Measurements from ENCODE around the gene NFX1. TPM values are rescaled to one million over a fixed set of nuclear protein-coding genes. Genes with fewer than 3 reads are reported as not detected.

The NFX1 gene
- total RNA-seq, 1 experiment from 2014 or later: 40.0 TPM

DNA sequence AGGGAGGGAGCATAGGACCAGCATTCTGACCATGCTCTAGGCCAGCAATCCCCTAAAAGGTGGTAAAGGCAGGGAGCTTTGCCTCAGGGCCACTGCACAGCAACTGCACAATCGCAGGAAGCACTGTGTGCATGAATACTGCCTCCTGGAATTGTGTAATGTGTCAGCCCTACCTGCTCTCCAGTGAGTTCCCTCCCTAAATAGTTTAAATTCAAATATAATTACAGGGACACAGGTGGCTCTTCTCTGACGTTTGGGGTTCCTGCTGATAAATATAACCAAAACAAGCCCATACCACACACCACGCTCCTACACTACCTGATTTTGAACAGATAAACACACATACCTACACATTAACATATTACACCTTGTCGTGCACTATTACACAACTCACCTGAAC, 34.8 kb upstream of the NFX1 start:
- no TSS peak for BruUV-seq (replicated peaks)
- H3K27ac ChIP-seq (ENCODE audit: low read depth, low read length, poor library complexity, severe bottlenecking): no peak overlapping the region
- TF ChIP-seq, protein P1, sequence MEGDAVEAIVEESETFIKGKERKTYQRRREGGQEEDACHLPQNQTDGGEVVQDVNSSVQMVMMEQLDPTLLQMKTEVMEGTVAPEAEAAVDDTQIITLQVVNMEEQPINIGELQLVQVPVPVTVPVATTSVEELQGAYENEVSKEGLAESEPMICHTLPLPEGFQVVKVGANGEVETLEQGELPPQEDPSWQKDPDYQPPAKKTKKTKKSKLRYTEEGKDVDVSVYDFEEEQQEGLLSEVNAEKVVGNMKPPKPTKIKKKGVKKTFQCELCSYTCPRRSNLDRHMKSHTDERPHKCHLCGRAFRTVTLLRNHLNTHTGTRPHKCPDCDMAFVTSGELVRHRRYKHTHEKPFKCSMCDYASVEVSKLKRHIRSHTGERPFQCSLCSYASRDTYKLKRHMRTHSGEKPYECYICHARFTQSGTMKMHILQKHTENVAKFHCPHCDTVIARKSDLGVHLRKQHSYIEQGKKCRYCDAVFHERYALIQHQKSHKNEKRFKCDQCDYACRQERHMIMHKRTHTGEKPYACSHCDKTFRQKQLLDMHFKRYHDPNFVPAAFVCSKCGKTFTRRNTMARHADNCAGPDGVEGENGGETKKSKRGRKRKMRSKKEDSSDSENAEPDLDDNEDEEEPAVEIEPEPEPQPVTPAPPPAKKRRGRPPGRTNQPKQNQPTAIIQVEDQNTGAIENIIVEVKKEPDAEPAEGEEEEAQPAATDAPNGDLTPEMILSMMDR (conservative IDR thresholded peaks at IDR 0.05; ENCODE audit: low read depth, low read length): no peak
- TF ChIP-seq EZH2 (IDR thresholded peaks at IDR 0.05; ENCODE audit: borderline replicate concordance, low read depth, low read length, poor library complexity, severe bottlenecking): no peak
- H3K9me3 ChIP-seq (ENCODE audit: low read depth, low read length, poor library complexity, severe bottlenecking): no peaks in the 10 kb centered on the region
- peaks cover 75% of the 10 kb centered on the region for H3K36me3 ChIP-seq (ENCODE audit: insufficient read depth, low read length, poor library complexity, severe bottlenecking)
- H3K4me1 ChIP-seq (ENCODE audit: insufficient read depth, low read length, poor library complexity, severe bottlenecking): no peaks in the 10 kb centered on the region
- no peak for DNase-seq (ENCODE audit: low spot score)
- POLR2A ChIA-PET (ENCODE audit: low non-redundant PET): no interaction called here
- H3K27me3 ChIP-seq (replicated peaks; ENCODE audit: insufficient read depth, low read depth, low read length, poor library complexity): no peaks in the 10 kb centered on the region
- intact Hi-C loops (cut with micrococcal nuclease; ENCODE audit: unreplicated experiment): no loop called here
- no peak overlapping the region for H3K4me3 ChIP-seq (ENCODE audit: low read depth, low read length, poor library complexity, severe bottlenecking)
- CTCF ChIA-PET: no interaction called here

DNA sequence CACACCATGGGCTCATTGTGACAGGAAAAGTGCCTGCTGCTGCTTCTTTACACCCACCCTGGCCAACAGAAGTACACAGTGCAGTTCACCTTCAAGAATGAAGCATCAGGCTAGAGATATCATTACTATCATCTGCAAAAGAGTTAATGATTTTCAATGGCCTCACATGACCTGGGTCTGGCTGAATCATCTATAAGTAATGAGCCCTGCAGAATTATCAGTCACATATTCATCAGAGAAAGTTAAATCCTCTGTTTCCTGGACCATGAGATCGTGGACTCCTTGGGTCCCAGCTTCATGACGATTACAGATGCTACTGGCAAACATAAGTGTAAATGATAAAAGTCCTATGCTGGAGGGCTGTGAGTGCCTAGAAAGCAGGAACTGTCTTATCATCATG, 34.1 kb upstream of the NFX1 start:
- Histone ChIP-seq H3K4me1 (ENCODE audit: insufficient read depth, low read length, poor library complexity, severe bottlenecking) (no peaks in the 10 kb centered on the region), H3K9me3 (ENCODE audit: low read depth, low read length, poor library complexity, severe bottlenecking) (no peaks in the 10 kb centered on the region), H3K36me3 (ENCODE audit: insufficient read depth, low read length, poor library complexity, severe bottlenecking) (peaks cover 83% of the 10 kb centered on the region), H3K27me3 (replicated peaks; ENCODE audit: insufficient read depth, low read depth, low read length, poor library complexity) (no peaks in the 10 kb centered on the region), H3K27ac (ENCODE audit: low read depth, low read length, poor library complexity, severe bottlenecking) (no peak overlapping the region), H3K4me3 (ENCODE audit: low read depth, low read length, poor library complexity, severe bottlenecking) (no peak overlapping the region)
- TF ChIP-seq, protein P1 (conservative IDR thresholded peaks at IDR 0.05; ENCODE audit: low read depth, low read length): no peak
- no peak for TF ChIP-seq EZH2 (IDR thresholded peaks at IDR 0.05; ENCODE audit: borderline replicate concordance, low read depth, low read length, poor library complexity, severe bottlenecking)
- intact Hi-C loops (cut with micrococcal nuclease; ENCODE audit: unreplicated experiment): no loop called here
- BruUV-seq (replicated peaks): no TSS peak
- POLR2A ChIA-PET (ENCODE audit: low non-redundant PET): no interaction called here
- no peak for DNase-seq (ENCODE audit: low spot score)
- CTCF ChIA-PET: no interaction called here

- Histone ChIP-seq H3K27me3 (replicated peaks; ENCODE audit: insufficient read depth, low read depth, low read length, poor library complexity) (no peaks in the 10 kb centered on the region), H3K4me3 (ENCODE audit: low read depth, low read length, poor library complexity, severe bottlenecking) (no peak overlapping the region), H3K27ac (ENCODE audit: low read depth, low read length, poor library complexity, severe bottlenecking) (no peak overlapping the region), H3K4me1 (ENCODE audit: insufficient read depth, low read length, poor library complexity, severe bottlenecking) (no peaks in the 10 kb centered on the region), H3K9me3 (ENCODE audit: low read depth, low read length, poor library complexity, severe bottlenecking) (no peaks in the 10 kb centered on the region), H3K36me3 (ENCODE audit: insufficient read depth, low read length, poor library complexity, severe bottlenecking) (peaks cover 93% of the 10 kb centered on the region)
- no peak for DNase-seq (ENCODE audit: low spot score)
- TF ChIP-seq EZH2 (IDR thresholded peaks at IDR 0.05; ENCODE audit: borderline replicate concordance, low read depth, low read length, poor library complexity, severe bottlenecking): no peak
- TF ChIP-seq, protein P1 (conservative IDR thresholded peaks at IDR 0.05; ENCODE audit: low read depth, low read length): no peak
- BruUV-seq (replicated peaks): no TSS peak
- CTCF ChIA-PET: no interaction called here
- intact Hi-C loops (cut with micrococcal nuclease; ENCODE audit: unreplicated experiment): no loop called here
- POLR2A ChIA-PET (ENCODE audit: low non-redundant PET): no interaction called here
These were observed 33.0 kb upstream of the NFX1 start for GRCh38 chr9:33257276-33257675.
